NT2/D1 (cell line): ENCODE measurements around the gene EMILIN2.

ENCODE experiments used
- SUZ12 ChIP-seq: IDR thresholded peaks from 2 replicates; pipeline ENCODE4 v1.6.1; 2011; ENCODE audit not compliant: insufficient read length, insufficient read depth; ENCODE audit errors: extremely low read depth
- YY1 ChIP-seq: IDR thresholded peaks from 2 replicates; pipeline ENCODE4 v1.6.1; 2011; ENCODE audit not compliant: insufficient read length, insufficient read depth

DNA sequence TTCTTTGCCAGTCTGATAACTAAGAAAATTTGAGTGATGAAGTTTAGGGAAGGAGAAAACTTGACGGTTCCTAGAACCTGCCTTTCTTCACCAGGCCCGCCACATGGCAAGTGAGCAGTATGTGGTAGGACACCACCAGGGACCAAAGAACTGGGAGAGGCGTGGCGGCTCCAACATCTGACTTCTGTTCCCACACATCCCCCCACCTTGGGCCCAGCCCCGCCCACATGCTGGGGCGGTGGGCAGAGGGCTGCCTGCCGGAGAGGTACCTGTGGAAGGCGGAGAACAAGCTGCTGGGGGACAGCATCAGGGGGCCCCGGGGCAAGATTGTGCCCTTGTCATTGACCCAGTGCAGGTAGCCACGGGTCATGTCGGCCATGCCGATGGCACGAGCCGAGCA is 75.0 kb downstream of the EMILIN2 start:
- TF ChIP-seq SUZ12, result no peak
- TF ChIP-seq YY1, result no peak
